Mesendoderm (in vitro differentiated cells): Measurements from ENCODE around the gene PDE4D.

ENCODE experiments used
- DNase-seq: peaks from one replicate; pipeline ENCODE4 v3.0.0; 2013
- H2AK5ac ChIP-seq: 2 replicates; pipeline ENCODE4 v1.6.1; 2013; ENCODE audit warnings: low read length, inconsistent platforms
- H2BK120ac ChIP-seq: 2 replicates; pipeline ENCODE4 v1.6.1; 2013; ENCODE audit warnings: low read depth, mild to moderate bottlenecking, low read length, moderate library complexity, mixed read lengths
- H2BK15ac ChIP-seq: replicated peaks from 2 replicates; pipeline ENCODE4 v1.6.1; 2013; ENCODE audit warnings: low read depth, mild to moderate bottlenecking, moderate library complexity
- H2BK5ac ChIP-seq: 2 replicates; pipeline ENCODE4 v1.6.1; 2013; ENCODE audit warnings: low read length, inconsistent platforms
- H3K18ac ChIP-seq: 2 replicates; pipeline ENCODE4 v1.6.1; 2013; ENCODE audit warnings: mild to moderate bottlenecking, low read length, mixed read lengths
- H3K23ac ChIP-seq: one replicate; pipeline ENCODE4 v1.6.1; 2013; ENCODE audit warnings: low read length
- H3K27ac ChIP-seq: 2 replicates; pipeline ENCODE4 v1.5.1; 2013; ENCODE audit warnings: low read depth, mild to moderate bottlenecking, inconsistent platforms, low read length, moderate library complexity
- H3K27me3 ChIP-seq: 2 replicates; pipeline ENCODE4 v1.6.1; 2013; ENCODE audit warnings: low read length, control low read depth, mild to moderate bottlenecking, inconsistent platforms; ENCODE audit not compliant: insufficient read depth, poor library complexity
- H3K36me3 ChIP-seq: 2 replicates; pipeline ENCODE4 v1.6.1; 2013; ENCODE audit warnings: low read length, inconsistent platforms; ENCODE audit not compliant: control insufficient read depth, insufficient read depth
- H3K4ac ChIP-seq: one replicate; pipeline ENCODE4 v1.6.1; 2013; ENCODE audit warnings: low read depth, mild to moderate bottlenecking, low read length, moderate library complexity
- H3K4me1 ChIP-seq: 2 replicates; pipeline ENCODE4 v1.6.1; 2013; ENCODE audit warnings: low read depth, low read length, inconsistent platforms; ENCODE audit not compliant: control insufficient read depth
- H3K4me2 ChIP-seq: 2 replicates; pipeline ENCODE4 v1.6.1; 2013; ENCODE audit warnings: low read length
- H3K4me3 ChIP-seq: 2 replicates; pipeline ENCODE4 v1.5.1; 2013; ENCODE audit warnings: mild to moderate bottlenecking, low read length
- H3K56ac ChIP-seq: one replicate; pipeline ENCODE4 v1.6.1; 2013; ENCODE audit warnings: low read length
- H3K79me1 ChIP-seq: 2 replicates; pipeline ENCODE4 v1.6.1; 2013; ENCODE audit warnings: low read length, inconsistent platforms
- H3K79me2 ChIP-seq: 2 replicates; pipeline ENCODE4 v1.6.1; 2013; ENCODE audit warnings: mild to moderate bottlenecking, low read length; ENCODE audit not compliant: control insufficient read depth, insufficient read depth
- H3K9ac ChIP-seq: 2 replicates; pipeline ENCODE4 v1.6.1; 2013; ENCODE audit warnings: low read length, inconsistent platforms
- H4K5ac ChIP-seq: one replicate; pipeline ENCODE4 v1.6.1; 2013; ENCODE audit warnings: low read length
- H4K8ac ChIP-seq: one replicate; pipeline ENCODE4 v1.6.1; 2013; ENCODE audit warnings: low read depth, mild to moderate bottlenecking, control low read depth, low read length, moderate library complexity
- WGBS: extraction: QIAGEN DNeasy Blood & Tissue Kit; methylation state at CpG from one replicate; pipeline ENCODE4 v1.1.7; 2013; ENCODE audit warnings: low lambda C conversion rate, missing lambda C conversion rate; ENCODE audit not compliant: insufficient coverage; ENCODE audit errors: extremely low coverage; 5-methylcytosine and 5-hydroxymethylcytosine counted together

Gene PDE4D

GRCh38 chr5:59358005-59358861, 535.3 kb downstream of the PDE4D start:
- no CpG with 5 or more reads among the region's 5 CpGs for WGBS
- Histone ChIP-seq H3K18ac (peak overlapping the region; percentile 95), H2BK15ac (no peak overlapping the region), H3K4me3 (no peak overlapping the region), H3K79me1 (no peaks in the 10 kb centered on the region), H3K9ac (no peak overlapping the region), H4K8ac (no peak overlapping the region), H2BK5ac (peak overlapping the region; percentile 58), H3K27me3 (no peaks in the 10 kb centered on the region), H3K4me1 (peaks cover 7% of the 10 kb centered on the region), H2BK120ac (peak overlapping the region; percentile 94), H3K27ac (peak overlapping the region; percentile 77), H3K4me2 (no peak overlapping the region), H3K4ac (peak overlapping the region; percentile 16), H3K56ac (peak overlapping the region; percentile 45), H3K23ac (no peak overlapping the region), H4K5ac (no peak overlapping the region), H2AK5ac (no peak overlapping the region), H3K36me3 (no peaks in the 10 kb centered on the region), H3K79me2 (no peaks in the 10 kb centered on the region)
- DNase-seq = peak; percentile 86

GRCh38 chr5:59357381-59357977, 536.0 kb downstream of the PDE4D start:
- Histone ChIP-seq H3K9ac (no peak overlapping the region), H2AK5ac (no peak overlapping the region), H3K79me1 (no peaks in the 10 kb centered on the region), H3K18ac (no peak overlapping the region), H3K56ac (no peak overlapping the region), H4K8ac (no peak overlapping the region), H2BK5ac (peak overlapping the region; percentile 48), H2BK120ac (no peak overlapping the region), H3K27ac (peak overlapping the region; percentile 67), H3K23ac (no peak overlapping the region), H3K4me3 (no peak overlapping the region), H4K5ac (no peak overlapping the region), H3K4ac (no peak overlapping the region), H3K79me2 (no peaks in the 10 kb centered on the region), H2BK15ac (no peak overlapping the region), H3K27me3 (no peaks in the 10 kb centered on the region), H3K36me3 (no peaks in the 10 kb centered on the region), H3K4me2 (no peak overlapping the region), H3K4me1 (peaks cover 7% of the 10 kb centered on the region)
- no CpG with 5 or more reads among the region's 8 CpGs for WGBS
- peak; percentile 93 for DNase-seq

- no peaks in the 10 kb centered on the region for H3K36me3 ChIP-seq
- peak; percentile 94 for DNase-seq
Observed at GRCh38 chr5:59356813-59357380, 536.6 kb downstream of the PDE4D start.

GRCh38 chr5:59354811-59355210, 538.7 kb downstream of the PDE4D start:
- Histone ChIP-seq H4K8ac (no peak overlapping the region), H2AK5ac (no peak overlapping the region), H3K79me1 (no peaks in the 10 kb centered on the region), H3K36me3 (no peaks in the 10 kb centered on the region), H3K23ac (no peak overlapping the region), H4K5ac (no peak overlapping the region), H3K4me3 (no peak overlapping the region), H3K4me1 (peaks cover 10% of the 10 kb centered on the region), H3K27ac (no peak overlapping the region), H3K4ac (no peak overlapping the region), H2BK15ac (no peak overlapping the region), H3K56ac (no peak overlapping the region), H3K79me2 (no peaks in the 10 kb centered on the region), H3K4me2 (no peak overlapping the region), H2BK5ac (no peak overlapping the region), H3K27me3 (no peaks in the 10 kb centered on the region), H2BK120ac (no peak overlapping the region), H3K9ac (no peak overlapping the region), H3K18ac (no peak overlapping the region)
- no CpG with 5 or more reads among the region's 1 CpG for WGBS
- DNase-seq = no peak

More at GRCh38 chr5:59356813-59357380, 536.6 kb downstream of the PDE4D start:
- H3K4me1 ChIP-seq = peaks cover 9% of the 10 kb centered on the region
- H3K27me3 ChIP-seq = no peaks in the 10 kb centered on the region
- no peak overlapping the region for H4K8ac ChIP-seq
- no peak overlapping the region for H2BK120ac ChIP-seq
- H2BK5ac ChIP-seq = peak overlapping the region; percentile 67
- no peak overlapping the region for H3K23ac ChIP-seq
- no peak overlapping the region for H2BK15ac ChIP-seq
- H3K27ac ChIP-seq = peak overlapping the region; percentile 73
- H3K18ac ChIP-seq = peak overlapping the region; percentile 69
- H3K56ac ChIP-seq = peak overlapping the region; percentile 73
- WGBS = no CpG with 5 or more reads among the region's 12 CpGs
- no peak overlapping the region for H4K5ac ChIP-seq
- no peak overlapping the region for H3K4me3 ChIP-seq
- H3K79me1 ChIP-seq = no peaks in the 10 kb centered on the region
- no peak overlapping the region for H3K4ac ChIP-seq
- no peak overlapping the region for H2AK5ac ChIP-seq
- no peaks in the 10 kb centered on the region for H3K79me2 ChIP-seq
- no peak overlapping the region for H3K4me2 ChIP-seq
- H3K9ac ChIP-seq = peak overlapping the region; percentile 41

DNA sequence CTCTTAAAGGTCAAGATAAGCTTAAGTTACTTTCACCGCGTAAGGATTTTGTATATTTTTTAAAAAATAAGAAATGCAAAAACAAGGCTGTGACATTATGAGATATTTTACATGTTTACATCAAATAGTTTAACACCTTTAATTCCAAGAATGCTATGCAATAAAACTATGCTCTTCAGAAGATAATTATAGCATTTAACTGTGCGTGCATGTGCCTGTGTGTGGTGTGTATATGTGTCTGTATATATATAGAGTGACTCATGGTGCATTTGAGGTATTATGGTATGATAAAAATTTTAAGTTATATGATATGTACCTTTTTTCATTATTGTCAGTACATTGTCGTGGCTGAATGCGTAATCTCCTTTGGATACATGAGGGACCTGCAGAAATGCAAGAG, 539.3 kb downstream of the PDE4D start:
- no peak overlapping the region for H2BK5ac ChIP-seq
- no peak overlapping the region for H4K5ac ChIP-seq
- H3K36me3 ChIP-seq = no peaks in the 10 kb centered on the region
- no peak overlapping the region for H2BK15ac ChIP-seq
- H2AK5ac ChIP-seq = no peak overlapping the region
- no peak overlapping the region for H3K56ac ChIP-seq
- H3K9ac ChIP-seq = no peak overlapping the region
- no peak overlapping the region for H3K4me2 ChIP-seq
- H3K4me1 ChIP-seq = peaks cover 9% of the 10 kb centered on the region
- H3K79me1 ChIP-seq = no peaks in the 10 kb centered on the region
- no peak overlapping the region for H4K8ac ChIP-seq
- H3K23ac ChIP-seq = no peak overlapping the region
- no peak overlapping the region for H3K27ac ChIP-seq
- H2BK120ac ChIP-seq = no peak overlapping the region
- no peak overlapping the region for H3K18ac ChIP-seq
- DNase-seq = no peak
- no peaks in the 10 kb centered on the region for H3K27me3 ChIP-seq
- H3K4me3 ChIP-seq = no peak overlapping the region
- no CpG with 5 or more reads among the region's 5 CpGs for WGBS
- no peaks in the 10 kb centered on the region for H3K79me2 ChIP-seq
- no peak overlapping the region for H3K4ac ChIP-seq
